HepG2 (cell line): Measurements from ENCODE around the gene PHRF1. TPM values are rescaled to one million over a fixed set of nuclear protein-coding genes. Genes with fewer than 3 reads are reported as not detected.
A peak's percentile ranks its signal among the peaks of the same experiment; 100 is the strongest.

Source experiments
- AKAP8 ChIP-seq: sonication (generic); formaldehyde crosslinking; IDR thresholded peaks from 2 replicates; pipeline ENCODE4 v1.5.1; 2020; ENCODE audit warnings: mild to moderate bottlenecking, missing genetic modification reagents
- DBP ChIP-seq: sonication (generic); formaldehyde crosslinking; IDR thresholded peaks from 2 replicates; pipeline ENCODE4 v1.4.0; 2020; ENCODE audit warnings: missing genetic modification reagents; ENCODE audit errors: not compliant biosample characterization
- DPF2 ChIP-seq: sonication (generic); formaldehyde crosslinking; IDR thresholded peaks from 2 replicates; pipeline ENCODE4 v1.4.0; 2020; ENCODE audit warnings: mild to moderate bottlenecking, low read depth, missing genetic modification reagents, borderline replicate concordance
- ETV5 ChIP-seq: IDR thresholded peaks from 2 replicates; pipeline ENCODE4 v1.6.1; 2018; ENCODE audit warnings: missing biosample characterization, missing genetic modification reagents, inconsistent platforms, borderline replicate concordance
- HES4 ChIP-seq: sonication (generic); formaldehyde crosslinking; IDR thresholded peaks from 2 replicates; pipeline ENCODE4 v1.9.0; 2021; ENCODE audit warnings: mild to moderate bottlenecking, missing genetic modification reagents, borderline replicate concordance
- KDM1A ChIP-seq: IDR thresholded peaks from 2 replicates; pipeline ENCODE4 v1.6.1; 2016; ENCODE audit warnings: missing compliant biosample characterization
- KLF12 ChIP-seq: sonication (generic); formaldehyde crosslinking; IDR thresholded peaks from 2 replicates; pipeline ENCODE4 v1.4.0; 2020; ENCODE audit warnings: missing genetic modification reagents, borderline replicate concordance
- NKX3-1 ChIP-seq: sonication (generic); formaldehyde crosslinking; IDR thresholded peaks from 2 replicates; pipeline ENCODE4 v1.5.0; 2020; ENCODE audit warnings: missing genetic modification reagents
- POGZ ChIP-seq: sonication (generic); formaldehyde crosslinking; IDR thresholded peaks from 2 replicates; pipeline ENCODE4 v1.4.0; 2020; ENCODE audit warnings: mild to moderate bottlenecking, missing genetic modification reagents
- POLR2G ChIP-seq: fragments of 200-400 bp; formaldehyde crosslinking; IDR thresholded peaks from 2 replicates; pipeline ENCODE4 v1.6.1; 2018; ENCODE audit warnings: mild to moderate bottlenecking, low read depth, low read length, moderate library complexity
- PRPF4 ChIP-seq: fragments of 200-400 bp; formaldehyde crosslinking; IDR thresholded peaks from 2 replicates; pipeline ENCODE4 v1.6.1; 2016; ENCODE audit warnings: low read length, low read depth; ENCODE audit not compliant: poor library complexity, severe bottlenecking
- SALL2 ChIP-seq: sonication (generic); formaldehyde crosslinking; IDR thresholded peaks from 2 replicates; pipeline ENCODE4 v1.8.1; 2023; ENCODE audit warnings: mild to moderate bottlenecking, missing genetic modification reagents, inconsistent platforms
- SP1 ChIP-seq, 2 experiments: fragments of 450-650 bp in 1 of 2; sonication (generic) in 1 of 2; formaldehyde crosslinking in 1 of 2; IDR thresholded peaks; 2 replicates each; pipeline versions ENCODE4 v1.4.0 to v1.6.1; 2016 to 2020; ENCODE audit warnings: missing genetic modification reagents in 1 of 2
- THAP9 ChIP-seq: sonication (generic); formaldehyde crosslinking; IDR thresholded peaks from 2 replicates; pipeline ENCODE4; 2020; ENCODE audit warnings: missing genetic modification reagents, mild to moderate bottlenecking, borderline replicate concordance
- ZEB1 ChIP-seq: IDR thresholded peaks from 2 replicates; pipeline ENCODE4 v1.6.1; 2012; ENCODE audit warnings: mild to moderate bottlenecking, low read depth, inconsistent platforms; ENCODE audit not compliant: insufficient replicate concordance
- ZNF142 ChIP-seq: sonication (generic); formaldehyde crosslinking; IDR thresholded peaks from 2 replicates; pipeline ENCODE4 v1.4.0; 2020; ENCODE audit warnings: missing genetic modification reagents
- ZNF782 ChIP-seq: sonication (generic); formaldehyde crosslinking; IDR thresholded peaks from 2 replicates; pipeline ENCODE4 v1.4.0; 2020; ENCODE audit warnings: missing genetic modification reagents, mild to moderate bottlenecking, borderline replicate concordance
- ZNF83 ChIP-seq: sonication (generic); formaldehyde crosslinking; IDR thresholded peaks from 2 replicates; pipeline ENCODE4 v1.4.0; 2020; ENCODE audit warnings: missing genetic modification reagents, mild to moderate bottlenecking, borderline replicate concordance
- polyA plus RNA-seq, 8 experiments: library from polyadenylated mRNA; depleted of rRNA in 3 of 8; stranded (reverse) in 7 of 8; unstranded in 1 of 8; fragments of >200 nt; fragmentation: Illumina TruSeq in 4 of 8; extraction: Trizol in 4 of 8; gene quantifications; 2 replicates each; pipeline versions ENCODE4 v1.2.1 to v1.2.3, GENCODE V29; 2011 to 2016; ENCODE audit warnings: low read depth in 4 of 8, missing spikeins in 1 of 8, mixed read lengths in 1 of 8; ENCODE audit not compliant: insufficient read depth in 1 of 8
- total RNA-seq, 5 experiments: library from RNA; depleted of rRNA; stranded (reverse); fragments of >200 nt; fragmentation: Illumina TruSeq; extraction: Trizol; gene quantifications; 2 replicates each; pipeline ENCODE4 v1.2.3, GENCODE V29; 2016; ENCODE audit warnings: low read depth in 1 of 5

Gene PHRF1
- total and polyA plus RNA-seq, 2 of the 13 experiments (the other 11 are each of a cell fraction or from before 2014, with no cell fraction given): 8.2 to 16.7 TPM

GRCh38 chr11:535519-536454 is 40.5 kb upstream of the PHRF1 start, which contains the start of gene HRAS (continued):
- no peak for TF ChIP-seq ZEB1
- TF ChIP-seq NKX3-1 (CRISPR knock-in tag): peak; percentile 49; the same call in 1 of the 2 replicates
- 0 out of 2 replicates have a peak, but pooled peaks have one; percentile 14 for TF ChIP-seq POGZ (CRISPR knock-in tag)
- 0 out of 2 replicates have a peak, but pooled peaks have one; percentile 36 for TF ChIP-seq ZNF782 (CRISPR knock-in tag)
- TF ChIP-seq ZNF83: peak; percentile 82; the same call in 1 of the 2 replicates
- TF ChIP-seq DPF2 (CRISPR knock-in tag): no peak
- TF ChIP-seq POLR2G: peak; percentile 88
- peak; percentile 51; the same call in 1 of the 2 replicates for TF ChIP-seq THAP9
- TF ChIP-seq PRPF4: no peak
- 0 out of 2 replicates have a peak, but pooled peaks have one; percentile 44 for TF ChIP-seq KLF12 (CRISPR knock-in tag)
- peak; percentile 83; the same call in 1 of the 2 replicates for TF ChIP-seq HES4 (CRISPR knock-in tag)
- TF ChIP-seq SP1 (IDR thresholded peaks at IDR 0.05): no peak
- peak; percentile 70 for TF ChIP-seq SP1 (CRISPR knock-in tag; IDR thresholded peaks at IDR 0.05)
- peak; percentile 71 for TF ChIP-seq SALL2 (CRISPR knock-in tag)
- TF ChIP-seq ZNF142 (CRISPR knock-in tag): no peak
- TF ChIP-seq AKAP8 (CRISPR knock-in tag): 0 out of 2 replicates have a peak, but pooled peaks have one; percentile 35
- TF ChIP-seq DBP: peak; percentile 73
- TF ChIP-seq ETV5: peak; percentile 48; the same call in 1 of the 2 replicates
- no peak for TF ChIP-seq KDM1A (CRISPR knock-in tag)
